ENCODE data around the gene ATF2. TPM values are rescaled to one million over a fixed set of nuclear protein-coding genes. Genes with fewer than 3 reads are reported as not detected.

ATF2 gene
- total RNA-seq, 1 experiment from 2014 or later: 39.9 TPM

DNA sequence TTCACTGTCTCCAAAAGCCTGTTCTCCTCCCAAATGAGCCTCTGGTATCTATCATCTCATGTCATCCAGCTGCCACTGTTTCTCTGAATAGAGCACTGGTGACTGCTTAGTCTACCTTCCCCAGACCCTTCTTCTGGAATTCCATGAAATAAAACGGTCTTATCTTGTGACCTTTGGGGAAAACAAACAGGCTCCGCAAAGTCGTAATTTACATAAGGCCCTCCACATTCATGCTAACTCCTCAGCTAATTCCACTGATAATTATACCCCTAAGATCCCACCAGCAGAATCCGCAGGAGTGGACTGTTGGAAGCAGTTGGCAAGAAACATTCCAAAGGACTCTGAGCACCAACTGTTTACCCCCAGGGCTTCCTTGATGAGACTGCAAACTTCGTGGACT, 129.0 kb downstream of the ATF2 start:
- Mint-ChIP-seq H3K4me1 (no peaks in the 10 kb centered on the region; the same call in 1 of the 2 replicates), H3K9me3 (peaks cover 10% of the 10 kb centered on the region), H3K4me3 (no peak overlapping the region), H3K36me3 (no peaks in the 10 kb centered on the region), H3K27me3 (ENCODE audit: low read depth) (no peaks in the 10 kb centered on the region), H3K27ac (no peak overlapping the region)
- ChIA-PET CTCF (interaction anchor here (1.0 to 1.1 kb wide), 2 partner anchors 268 to 342 kb away, joined by 3 read pairs; no protein-coding TSS in a partner anchor), POLR2A (no interaction called here)
- ATAC-seq: no peak
- no peak for DNase-seq (ENCODE audit: low spot score)
- TF ChIP-seq IRF2 (CRISPR knock-in tag; IDR thresholded peaks at IDR 0.05; ENCODE audit: borderline replicate concordance, low read depth): no peak
- TF ChIP-seq, protein P1, sequence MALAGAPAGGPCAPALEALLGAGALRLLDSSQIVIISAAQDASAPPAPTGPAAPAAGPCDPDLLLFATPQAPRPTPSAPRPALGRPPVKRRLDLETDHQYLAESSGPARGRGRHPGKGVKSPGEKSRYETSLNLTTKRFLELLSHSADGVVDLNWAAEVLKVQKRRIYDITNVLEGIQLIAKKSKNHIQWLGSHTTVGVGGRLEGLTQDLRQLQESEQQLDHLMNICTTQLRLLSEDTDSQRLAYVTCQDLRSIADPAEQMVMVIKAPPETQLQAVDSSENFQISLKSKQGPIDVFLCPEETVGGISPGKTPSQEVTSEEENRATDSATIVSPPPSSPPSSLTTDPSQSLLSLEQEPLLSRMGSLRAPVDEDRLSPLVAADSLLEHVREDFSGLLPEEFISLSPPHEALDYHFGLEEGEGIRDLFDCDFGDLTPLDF (CRISPR knock-in tag; IDR thresholded peaks at IDR 0.05): no peak
- no peak for TF ChIP-seq RORB (CRISPR knock-in tag; IDR thresholded peaks at IDR 0.05)
- TF ChIP-seq GRHL2 (CRISPR knock-in tag; IDR thresholded peaks at IDR 0.05; ENCODE audit: insufficient replicate concordance, severe bottlenecking): no peak
- TF ChIP-seq ZBTB43 (CRISPR knock-in tag; IDR thresholded peaks at IDR 0.05): no peak
- TF ChIP-seq, protein P2, sequence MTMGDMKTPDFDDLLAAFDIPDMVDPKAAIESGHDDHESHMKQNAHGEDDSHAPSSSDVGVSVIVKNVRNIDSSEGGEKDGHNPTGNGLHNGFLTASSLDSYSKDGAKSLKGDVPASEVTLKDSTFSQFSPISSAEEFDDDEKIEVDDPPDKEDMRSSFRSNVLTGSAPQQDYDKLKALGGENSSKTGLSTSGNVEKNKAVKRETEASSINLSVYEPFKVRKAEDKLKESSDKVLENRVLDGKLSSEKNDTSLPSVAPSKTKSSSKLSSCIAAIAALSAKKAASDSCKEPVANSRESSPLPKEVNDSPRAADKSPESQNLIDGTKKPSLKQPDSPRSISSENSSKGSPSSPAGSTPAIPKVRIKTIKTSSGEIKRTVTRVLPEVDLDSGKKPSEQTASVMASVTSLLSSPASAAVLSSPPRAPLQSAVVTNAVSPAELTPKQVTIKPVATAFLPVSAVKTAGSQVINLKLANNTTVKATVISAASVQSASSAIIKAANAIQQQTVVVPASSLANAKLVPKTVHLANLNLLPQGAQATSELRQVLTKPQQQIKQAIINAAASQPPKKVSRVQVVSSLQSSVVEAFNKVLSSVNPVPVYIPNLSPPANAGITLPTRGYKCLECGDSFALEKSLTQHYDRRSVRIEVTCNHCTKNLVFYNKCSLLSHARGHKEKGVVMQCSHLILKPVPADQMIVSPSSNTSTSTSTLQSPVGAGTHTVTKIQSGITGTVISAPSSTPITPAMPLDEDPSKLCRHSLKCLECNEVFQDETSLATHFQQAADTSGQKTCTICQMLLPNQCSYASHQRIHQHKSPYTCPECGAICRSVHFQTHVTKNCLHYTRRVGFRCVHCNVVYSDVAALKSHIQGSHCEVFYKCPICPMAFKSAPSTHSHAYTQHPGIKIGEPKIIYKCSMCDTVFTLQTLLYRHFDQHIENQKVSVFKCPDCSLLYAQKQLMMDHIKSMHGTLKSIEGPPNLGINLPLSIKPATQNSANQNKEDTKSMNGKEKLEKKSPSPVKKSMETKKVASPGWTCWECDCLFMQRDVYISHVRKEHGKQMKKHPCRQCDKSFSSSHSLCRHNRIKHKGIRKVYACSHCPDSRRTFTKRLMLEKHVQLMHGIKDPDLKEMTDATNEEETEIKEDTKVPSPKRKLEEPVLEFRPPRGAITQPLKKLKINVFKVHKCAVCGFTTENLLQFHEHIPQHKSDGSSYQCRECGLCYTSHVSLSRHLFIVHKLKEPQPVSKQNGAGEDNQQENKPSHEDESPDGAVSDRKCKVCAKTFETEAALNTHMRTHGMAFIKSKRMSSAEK (CRISPR knock-in tag; IDR thresholded peaks at IDR 0.05; ENCODE audit: borderline replicate concordance): no peak
- no peak for TF ChIP-seq ATF3 (CRISPR knock-in tag; conservative IDR thresholded peaks at IDR 0.05)
- TF ChIP-seq, protein P3, sequence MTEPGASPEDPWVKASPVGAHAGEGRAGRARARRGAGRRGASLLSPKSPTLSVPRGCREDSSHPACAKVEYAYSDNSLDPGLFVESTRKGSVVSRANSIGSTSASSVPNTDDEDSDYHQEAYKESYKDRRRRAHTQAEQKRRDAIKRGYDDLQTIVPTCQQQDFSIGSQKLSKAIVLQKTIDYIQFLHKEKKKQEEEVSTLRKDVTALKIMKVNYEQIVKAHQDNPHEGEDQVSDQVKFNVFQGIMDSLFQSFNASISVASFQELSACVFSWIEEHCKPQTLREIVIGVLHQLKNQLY (CRISPR knock-in tag; IDR thresholded peaks at IDR 0.05): no peak
- TF ChIP-seq, protein P4, sequence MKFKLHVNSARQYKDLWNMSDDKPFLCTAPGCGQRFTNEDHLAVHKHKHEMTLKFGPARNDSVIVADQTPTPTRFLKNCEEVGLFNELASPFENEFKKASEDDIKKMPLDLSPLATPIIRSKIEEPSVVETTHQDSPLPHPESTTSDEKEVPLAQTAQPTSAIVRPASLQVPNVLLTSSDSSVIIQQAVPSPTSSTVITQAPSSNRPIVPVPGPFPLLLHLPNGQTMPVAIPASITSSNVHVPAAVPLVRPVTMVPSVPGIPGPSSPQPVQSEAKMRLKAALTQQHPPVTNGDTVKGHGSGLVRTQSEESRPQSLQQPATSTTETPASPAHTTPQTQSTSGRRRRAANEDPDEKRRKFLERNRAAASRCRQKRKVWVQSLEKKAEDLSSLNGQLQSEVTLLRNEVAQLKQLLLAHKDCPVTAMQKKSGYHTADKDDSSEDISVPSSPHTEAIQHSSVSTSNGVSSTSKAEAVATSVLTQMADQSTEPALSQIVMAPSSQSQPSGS (CRISPR knock-in tag; IDR thresholded peaks at IDR 0.05; ENCODE audit: borderline replicate concordance, low read depth): no peak

DNA sequence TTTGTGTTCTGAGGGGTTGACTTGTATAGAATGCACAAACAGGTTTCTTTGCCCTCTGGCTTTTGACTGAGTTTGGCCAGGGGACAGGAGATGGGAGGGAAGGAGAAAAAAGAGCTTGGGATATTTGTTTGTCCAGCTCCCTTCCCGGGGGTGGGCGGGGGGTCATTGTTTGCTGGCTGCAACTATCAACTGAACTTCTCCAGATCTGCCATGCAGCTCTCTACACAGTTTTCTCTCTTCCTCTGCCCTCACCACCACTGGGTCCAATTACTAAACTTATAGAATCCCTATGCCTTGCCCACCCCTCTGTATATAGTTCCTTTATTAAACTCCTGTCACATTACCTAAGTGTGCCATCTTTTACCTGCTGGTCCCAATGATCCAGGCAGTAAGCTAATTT, 130.1 kb downstream of the ATF2 start:
- Mint-ChIP-seq H3K9me3 (peaks cover 10% of the 10 kb centered on the region), H3K4me3 (no peak overlapping the region), H3K27me3 (ENCODE audit: low read depth) (no peaks in the 10 kb centered on the region), H3K36me3 (no peaks in the 10 kb centered on the region), H3K27ac (no peak overlapping the region), H3K4me1 (no peaks in the 10 kb centered on the region; the same call in 1 of the 2 replicates)
- CTCF ChIA-PET: interaction anchor here (0.6 to 1.1 kb wide), 4 partner anchors 12 to 289 kb away, joined by 3 read pairs; no protein-coding TSS in a partner anchor
- no peak for TF ChIP-seq ZNF121 (CRISPR knock-in tag; IDR thresholded peaks at IDR 0.05)
- TF ChIP-seq GTF2I (CRISPR knock-in tag; conservative IDR thresholded peaks at IDR 0.05): no peak
- no peak for TF ChIP-seq FOXP1 (CRISPR knock-in tag; IDR thresholded peaks at IDR 0.05; ENCODE audit: borderline replicate concordance)
- no peak for TF ChIP-seq FOXP4 (CRISPR knock-in tag; IDR thresholded peaks at IDR 0.05)
- TF ChIP-seq FOXJ3 (CRISPR knock-in tag; IDR thresholded peaks at IDR 0.05; ENCODE audit: borderline replicate concordance): no peak
- no peak for TF ChIP-seq ZBTB43 (CRISPR knock-in tag; IDR thresholded peaks at IDR 0.05)
- DNase-seq (ENCODE audit: low spot score) (no peak), ATAC-seq (no peak)
- POLR2A ChIA-PET: interaction anchor here (0.5 kb wide), 1 partner anchor 9 kb away, joined by 3 read pairs; no protein-coding TSS in a partner anchor

Measured in WTC11 (cell line).